ENCODE results near the gene PTH1R. TPM values are rescaled to one million over a fixed set of nuclear protein-coding genes. Genes with fewer than 3 reads are reported as not detected.

PTH1R gene
- total and polyA plus RNA-seq, 7 experiments from 2014 or later, result not detected

- peak overlapping the region in 3 of 9 donors; percentile 8 to 32 (median 28) for H3K27ac Mint-ChIP-seq
- no peak overlapping the region for H3K4me3 Mint-ChIP-seq
- CTCF ChIA-PET, result no interaction called here
Measured at GRCh38 chr3:46915297-46915822, 37.8 kb downstream of the PTH1R start.

DNA sequence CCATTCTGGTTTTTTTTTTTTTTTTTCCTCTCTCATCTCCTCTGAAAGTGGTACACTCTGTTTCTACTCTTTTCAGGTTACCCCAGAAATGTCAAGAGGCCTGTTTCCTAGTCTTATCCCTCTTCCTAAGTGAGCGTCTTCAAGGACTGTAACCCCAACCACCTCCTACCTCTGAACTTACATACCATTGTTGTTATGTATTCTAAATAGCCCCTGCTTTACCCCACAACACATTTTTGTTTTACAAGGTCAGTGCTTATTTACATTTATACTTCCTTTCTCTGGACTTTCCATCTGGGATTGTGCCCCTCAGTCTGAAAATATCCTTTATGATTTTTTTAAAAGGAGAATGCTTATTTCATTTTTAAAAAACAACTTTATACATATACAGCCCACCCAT is 38.8 kb downstream of the PTH1R start:
- no peaks in the 10 kb centered on the region for H3K27me3 ChIP-seq (ENCODE audit: control insufficient read depth in 2 of 2, insufficient read depth in 2 of 2, low read length in 2 of 2)
- peaks cover 0 to 5% (median 0%) of the 10 kb centered on the region in 11 donors for H3K9me3 Mint-ChIP-seq
- intact Hi-C loops (cut with micrococcal nuclease), result loop anchor here in 1 of 2 donors (10.0 kb wide), 1 partner anchor 409 kb away; no protein-coding TSS in a partner anchor
- peaks cover 8 to 24% (median 15%) of the 10 kb centered on the region in 7 donors for H3K4me1 Mint-ChIP-seq
- no peak overlapping the region for H3K27ac ChIP-seq (ENCODE audit: low read depth, low read length)
- no peak overlapping the region for H3K4me3 Mint-ChIP-seq
- H3K27me3 Mint-ChIP-seq, result no peaks in the 10 kb centered on the region
- ATAC-seq (no peak), DNase-seq (no peak)
- H3K4me1 ChIP-seq (ENCODE audit: control insufficient read depth in 2 of 2, insufficient read depth in 2 of 2, low read length in 2 of 2), result peaks cover 6 to 7% of the 10 kb centered on the region in 2 donors
- H3K27ac Mint-ChIP-seq, result peak overlapping the region in 2 of 9 donors; percentile 19 to 73
- H3K4me3 ChIP-seq (ENCODE audit: low read length), result no peak overlapping the region
- H3K36me3 ChIP-seq (ENCODE audit: control insufficient read depth in 2 of 3, insufficient read depth in 3 of 3, low read length in 3 of 3), result peaks cover 7 to 37% (median 10%) of the 10 kb centered on the region in 3 experiments
- H3K36me3 Mint-ChIP-seq, result peaks cover 13 to 45% (median 37%) of the 10 kb centered on the region in 5 donors
- CTCF ChIA-PET, result no interaction called here
- POLR2A ChIA-PET, result no interaction called here
- no peaks in the 10 kb centered on the region for H3K9me3 ChIP-seq (ENCODE audit: control insufficient read depth in 2 of 3, low read length in 3 of 3)

More at GRCh38 chr3:46915297-46915822, 37.8 kb downstream of the PTH1R start:
- H3K4me1 ChIP-seq (ENCODE audit: control insufficient read depth in 2 of 2, insufficient read depth in 2 of 2, low read length in 2 of 2), result peaks cover 6 to 7% of the 10 kb centered on the region in 2 donors
- peaks cover 2 to 28% (median 6%) of the 10 kb centered on the region in 3 experiments for H3K36me3 ChIP-seq (ENCODE audit: control insufficient read depth in 2 of 3, insufficient read depth in 3 of 3, low read length in 3 of 3)
- Mint-ChIP-seq H3K4me1 (peaks cover 8 to 24% (median 15%) of the 10 kb centered on the region in 7 donors), H3K27me3 (no peaks in the 10 kb centered on the region), H3K9me3 (peaks cover 0 to 5% (median 0%) of the 10 kb centered on the region in 11 donors), H3K36me3 (peaks cover 13 to 40% (median 35%) of the 10 kb centered on the region in 5 donors)
- H3K4me3 ChIP-seq (ENCODE audit: low read length), result no peak overlapping the region
- POLR2A ChIA-PET, result no interaction called here
- no peaks in the 10 kb centered on the region for H3K27me3 ChIP-seq (ENCODE audit: control insufficient read depth in 2 of 2, insufficient read depth in 2 of 2, low read length in 2 of 2)
- intact Hi-C loops (cut with micrococcal nuclease), result loop anchor here in 1 of 2 donors (10.0 kb wide), 1 partner anchor 409 kb away; no protein-coding TSS in a partner anchor
- H3K27ac ChIP-seq (ENCODE audit: low read depth, low read length), result no peak overlapping the region
- ATAC-seq (no peak), DNase-seq (no peak)
- no peaks in the 10 kb centered on the region for H3K9me3 ChIP-seq (ENCODE audit: control insufficient read depth in 2 of 3, low read length in 3 of 3)

DNA sequence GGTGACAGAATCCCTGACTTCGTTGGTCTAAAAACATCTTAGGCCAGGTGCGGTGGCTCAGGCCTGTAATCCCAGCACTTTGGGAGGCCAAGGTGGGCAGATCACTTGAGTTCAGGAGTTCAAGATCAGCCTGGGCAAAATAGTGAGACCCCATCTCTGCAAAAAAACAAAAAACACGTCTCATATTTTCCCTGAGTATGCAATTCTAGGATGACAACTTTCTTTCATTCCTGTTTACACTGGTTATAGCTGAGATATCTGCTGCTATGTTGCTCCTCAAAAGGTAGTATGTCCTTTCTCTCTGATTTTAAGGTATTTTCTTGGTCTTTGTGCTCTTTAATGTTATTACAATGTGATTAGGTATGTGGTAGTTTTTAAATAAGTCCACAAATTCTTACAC is 39.3 kb downstream of the PTH1R start:
- POLR2A ChIA-PET, result no interaction called here
- H3K36me3 ChIP-seq (ENCODE audit: control insufficient read depth in 2 of 3, insufficient read depth in 3 of 3, low read length in 3 of 3), result peaks cover 7 to 42% (median 11%) of the 10 kb centered on the region in 3 experiments
- H3K27me3 ChIP-seq (ENCODE audit: control insufficient read depth in 2 of 2, insufficient read depth in 2 of 2, low read length in 2 of 2), result no peaks in the 10 kb centered on the region
- Mint-ChIP-seq H3K36me3 (peaks cover 13 to 50% (median 37%) of the 10 kb centered on the region in 5 donors), H3K4me3 (no peak overlapping the region), H3K27ac (peak overlapping the region in 3 of 9 donors; percentile 1 to 37 (median 16)), H3K4me1 (peaks cover 8 to 24% (median 15%) of the 10 kb centered on the region in 7 donors), H3K27me3 (no peaks in the 10 kb centered on the region), H3K9me3 (peaks cover 0 to 5% (median 0%) of the 10 kb centered on the region in 11 donors)
- peaks cover 6 to 7% of the 10 kb centered on the region in 2 donors for H3K4me1 ChIP-seq (ENCODE audit: control insufficient read depth in 2 of 2, insufficient read depth in 2 of 2, low read length in 2 of 2)
- no peak for ATAC-seq
- no peak overlapping the region for H3K27ac ChIP-seq (ENCODE audit: low read depth, low read length)
- no peak for DNase-seq
- intact Hi-C loops (cut with micrococcal nuclease), result loop anchor here in 1 of 2 donors (10.0 kb wide), 1 partner anchor 408 kb away; no protein-coding TSS in a partner anchor
- H3K9me3 ChIP-seq (ENCODE audit: control insufficient read depth in 2 of 3, low read length in 3 of 3), result no peaks in the 10 kb centered on the region
- no peak overlapping the region for H3K4me3 ChIP-seq (ENCODE audit: low read length)
- CTCF ChIA-PET, result no interaction called here

DNA sequence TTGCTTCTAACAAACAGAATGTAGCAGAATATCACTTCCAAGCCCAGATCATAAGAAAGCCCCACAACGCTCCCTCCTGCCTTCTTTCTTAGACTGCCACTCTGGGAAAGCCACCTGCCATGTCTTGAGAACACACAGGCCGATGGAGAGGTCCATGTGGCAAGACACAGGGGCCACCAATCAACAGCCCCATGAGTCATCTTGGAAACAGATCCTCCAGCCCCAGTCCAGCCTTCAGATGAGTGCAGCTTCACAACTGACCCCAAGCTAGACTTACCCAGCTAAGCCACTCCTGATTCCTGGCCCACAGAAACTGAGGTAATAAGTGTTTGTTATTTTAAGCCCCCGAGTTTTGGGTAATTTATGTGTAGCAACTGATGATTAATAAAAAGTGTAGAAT is 39.7 kb downstream of the PTH1R start:
- H3K4me3 ChIP-seq (ENCODE audit: low read length), result no peak overlapping the region
- H3K27ac ChIP-seq (ENCODE audit: low read depth, low read length), result no peak overlapping the region
- peaks cover 6 to 7% of the 10 kb centered on the region in 2 donors for H3K4me1 ChIP-seq (ENCODE audit: control insufficient read depth in 2 of 2, insufficient read depth in 2 of 2, low read length in 2 of 2)
- H3K36me3 Mint-ChIP-seq, result peaks cover 13 to 51% (median 37%) of the 10 kb centered on the region in 5 donors
- intact Hi-C loops (cut with micrococcal nuclease), result loop anchor here in 1 of 2 donors (10.0 kb wide), 1 partner anchor 408 kb away; no protein-coding TSS in a partner anchor
- H3K4me1 Mint-ChIP-seq, result peaks cover 8 to 24% (median 15%) of the 10 kb centered on the region in 7 donors
- no peaks in the 10 kb centered on the region for H3K27me3 Mint-ChIP-seq
- no peaks in the 10 kb centered on the region for H3K27me3 ChIP-seq (ENCODE audit: control insufficient read depth in 2 of 2, insufficient read depth in 2 of 2, low read length in 2 of 2)
- ATAC-seq (no peak), DNase-seq (no peak)
- POLR2A ChIA-PET, result interaction anchor here (0.6 kb wide), 1 partner anchor 210 kb away, joined by 3 read pairs; no protein-coding TSS in a partner anchor
- H3K9me3 ChIP-seq (ENCODE audit: control insufficient read depth in 2 of 3, low read length in 3 of 3), result no peaks in the 10 kb centered on the region
- H3K4me3 Mint-ChIP-seq, result no peak overlapping the region
- H3K9me3 Mint-ChIP-seq, result peaks cover 0 to 5% (median 0%) of the 10 kb centered on the region in 11 donors
- peak overlapping the region in 2 of 9 donors; percentile 16 to 38 for H3K27ac Mint-ChIP-seq
- peaks cover 11 to 47% (median 11%) of the 10 kb centered on the region in 3 experiments for H3K36me3 ChIP-seq (ENCODE audit: control insufficient read depth in 2 of 3, insufficient read depth in 3 of 3, low read length in 3 of 3)
- CTCF ChIA-PET, result no interaction called here

DNA sequence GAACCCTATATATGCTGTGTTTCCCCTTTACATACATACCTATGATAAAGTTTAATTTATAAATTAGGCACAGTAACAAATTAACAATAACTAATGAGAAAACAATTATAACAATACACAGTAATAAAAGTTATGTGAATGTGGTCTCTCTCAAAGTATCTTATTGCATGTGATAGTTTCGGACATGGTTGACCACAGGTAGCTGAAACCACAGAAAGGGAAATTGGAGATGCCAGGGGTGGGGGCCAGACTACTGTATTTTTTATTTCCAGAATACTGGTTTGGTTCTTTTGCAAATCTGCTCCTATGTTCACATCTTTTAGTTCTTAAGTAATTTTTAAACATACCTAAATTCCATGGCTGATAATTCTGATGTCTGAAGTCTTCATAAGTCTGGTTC is 40.7 kb downstream of the PTH1R start:
- POLR2A ChIA-PET, result no interaction called here
- CTCF ChIA-PET, result interaction anchor here (1.3 kb wide), 1 partner anchor 9 kb away, joined by 3 read pairs; no protein-coding TSS in a partner anchor
- peaks cover 10 to 22% (median 14%) of the 10 kb centered on the region in 7 donors for H3K4me1 Mint-ChIP-seq

GRCh38 chr3:46918634-46919033 is 41.1 kb downstream of the PTH1R start:
- Histone ChIP-seq H3K36me3 (ENCODE audit: control insufficient read depth in 2 of 3, insufficient read depth in 3 of 3, low read length in 3 of 3) (peaks cover 16 to 60% (median 23%) of the 10 kb centered on the region in 3 experiments), H3K4me3 (ENCODE audit: low read length) (no peak overlapping the region), H3K4me1 (ENCODE audit: control insufficient read depth in 2 of 2, insufficient read depth in 2 of 2, low read length in 2 of 2) (peaks cover 0 to 4% of the 10 kb centered on the region in 2 donors), H3K27ac (ENCODE audit: low read depth, low read length) (no peak overlapping the region), H3K27me3 (ENCODE audit: control insufficient read depth in 2 of 2, insufficient read depth in 2 of 2, low read length in 2 of 2) (no peaks in the 10 kb centered on the region), H3K9me3 (ENCODE audit: control insufficient read depth in 2 of 3, low read length in 3 of 3) (no peaks in the 10 kb centered on the region)
- Mint-ChIP-seq H3K4me1 (peaks cover 6 to 22% (median 11%) of the 10 kb centered on the region in 7 donors), H3K9me3 (peaks cover 0 to 5% (median 0%) of the 10 kb centered on the region in 11 donors), H3K27me3 (no peaks in the 10 kb centered on the region), H3K27ac (peak overlapping the region in 2 of 9 donors; percentile 13 to 19), H3K4me3 (no peak overlapping the region), H3K36me3 (peaks cover 20 to 63% (median 37%) of the 10 kb centered on the region in 5 donors)
- DNase-seq (no peak), ATAC-seq (no peak)
- ChIA-PET CTCF (interaction anchor here (1.3 kb wide), 1 partner anchor 9 kb away, joined by 3 read pairs; no protein-coding TSS in a partner anchor), POLR2A (no interaction called here)
- intact Hi-C loops (cut with micrococcal nuclease), result loop anchor here in 1 of 2 donors (10.0 kb wide), 1 partner anchor 406 kb away; no protein-coding TSS in a partner anchor

More for the DNA sequence above, 40.7 kb downstream of the PTH1R start:
- intact Hi-C loops (cut with micrococcal nuclease), result loop anchor here in 1 of 2 donors (10.0 kb wide), 1 partner anchor 407 kb away; no protein-coding TSS in a partner anchor
- ATAC-seq (no peak), DNase-seq (no peak)
- Mint-ChIP-seq H3K27me3 (no peaks in the 10 kb centered on the region), H3K9me3 (peaks cover 0 to 5% (median 0%) of the 10 kb centered on the region in 11 donors), H3K27ac (peak overlapping the region in 1 of 9 donors; percentile 38), H3K4me3 (no peak overlapping the region), H3K36me3 (peaks cover 16 to 59% (median 38%) of the 10 kb centered on the region in 5 donors)
- Histone ChIP-seq H3K4me1 (ENCODE audit: control insufficient read depth in 2 of 2, insufficient read depth in 2 of 2, low read length in 2 of 2) (peaks cover 3 to 7% of the 10 kb centered on the region in 2 donors), H3K27ac (ENCODE audit: low read depth, low read length) (no peak overlapping the region), H3K4me3 (ENCODE audit: low read length) (no peak overlapping the region), H3K27me3 (ENCODE audit: control insufficient read depth in 2 of 2, insufficient read depth in 2 of 2, low read length in 2 of 2) (no peaks in the 10 kb centered on the region), H3K36me3 (ENCODE audit: control insufficient read depth in 2 of 3, insufficient read depth in 3 of 3, low read length in 3 of 3) (peaks cover 16 to 56% (median 18%) of the 10 kb centered on the region in 3 experiments), H3K9me3 (ENCODE audit: control insufficient read depth in 2 of 3, low read length in 3 of 3) (no peaks in the 10 kb centered on the region)
